NCI-H69 (cell line): ENCODE data around the gene AEBP1.

ENCODE experiments used
- DNase-seq: peaks from one replicate; lab custom pipeline; 2025; lab: John Stamatoyannopoulos, UW

AEBP1 gene

GRCh38 chr7:44085546-44085945 is 18.6 kb upstream of the AEBP1 start:
- no peak for DNase-seq

DNA sequence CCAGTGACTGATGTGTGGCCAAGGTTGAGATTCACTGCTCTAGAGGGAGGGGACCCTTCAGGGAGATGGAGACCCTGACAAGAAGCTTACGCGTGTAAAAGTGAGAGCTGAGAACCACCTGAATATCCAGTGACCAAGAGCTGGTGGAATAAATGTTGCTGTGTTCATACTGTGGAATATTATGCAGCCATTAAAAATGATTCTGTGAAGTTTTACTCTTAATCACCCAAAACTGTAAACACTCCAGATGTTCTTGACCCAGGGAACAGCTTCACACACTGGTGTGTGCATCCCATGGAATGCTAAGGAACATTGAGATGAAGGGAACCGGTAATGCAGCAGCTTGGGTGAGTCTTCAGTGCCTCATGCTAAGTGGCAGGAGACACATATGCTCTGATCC is 17.5 kb upstream of the AEBP1 start:
- no peak for DNase-seq

- DNase-seq, result no peak
Measured at GRCh38 chr7:44087911-44088838, 16.0 kb upstream of the AEBP1 start.

DNA sequence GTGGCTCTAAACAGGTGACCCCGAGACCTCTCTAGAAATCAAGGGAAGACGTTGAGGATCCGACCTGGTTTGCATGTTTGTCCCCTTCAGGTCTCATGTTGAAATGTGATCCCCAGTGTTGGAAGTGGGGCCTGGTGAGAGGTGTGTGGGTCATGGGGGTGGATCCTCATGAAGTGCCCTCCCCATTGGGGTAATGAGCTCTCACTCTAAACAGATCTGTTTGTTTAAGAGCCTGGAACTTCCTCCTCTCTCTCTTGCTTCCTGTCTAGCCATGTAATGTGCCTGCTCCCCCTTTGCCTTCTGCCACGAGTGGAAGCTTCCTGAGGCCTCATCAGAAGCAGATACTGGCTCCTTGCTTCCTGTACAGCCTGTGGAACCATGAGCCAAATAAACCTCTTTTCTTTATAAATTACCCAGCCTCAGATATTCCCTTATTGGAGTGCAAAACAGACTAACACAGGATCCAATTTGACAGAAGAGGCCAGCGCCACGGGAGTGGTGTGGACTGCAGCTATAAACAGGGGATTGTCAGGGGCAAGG is 11.0 kb upstream of the AEBP1 start:
- no peak for DNase-seq

GRCh38 chr7:44094365-44094764 is 9.8 kb upstream of the AEBP1 start:
- no peak for DNase-seq

DNA sequence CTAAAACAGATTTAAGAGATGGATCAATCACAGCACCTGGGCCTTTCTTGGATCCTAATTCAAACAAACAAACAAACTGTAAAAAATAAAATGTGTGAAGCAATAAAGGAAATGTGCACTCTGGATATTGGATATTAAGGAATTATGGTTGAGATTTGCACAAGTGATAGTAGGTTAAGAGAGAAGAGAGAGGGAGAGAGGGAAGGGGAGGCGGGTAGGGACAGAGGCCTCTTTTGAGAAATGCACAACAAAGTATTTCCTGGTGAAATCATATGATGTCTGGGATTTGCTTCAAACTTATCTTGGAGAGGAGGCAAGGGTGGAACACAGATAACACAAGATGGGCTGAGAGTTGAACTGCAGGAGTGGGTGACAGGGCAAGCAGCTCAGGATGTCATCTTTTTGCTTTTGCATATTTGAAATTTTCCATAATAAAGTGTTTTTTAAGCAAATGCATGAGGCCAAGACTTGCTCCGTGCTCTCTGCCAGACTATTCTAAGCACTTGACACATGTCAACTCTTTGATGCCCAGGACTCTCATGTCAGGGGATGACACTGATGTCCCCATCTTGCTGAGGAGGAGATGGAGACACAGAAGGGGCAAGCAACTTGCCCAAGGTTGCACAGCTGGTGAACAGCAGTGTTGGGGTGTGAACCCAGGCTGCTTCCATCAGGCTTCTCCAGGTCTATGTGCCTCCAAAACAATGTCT is 9.1 kb upstream of the AEBP1 start:
- DNase-seq, result no peak

- DNase-seq, result no peak
Measured at GRCh38 chr7:44095781-44096180, 8.4 kb upstream of the AEBP1 start.

- DNase-seq, result no peak
Measured at GRCh38 chr7:44096326-44096881, 7.7 kb upstream of the AEBP1 start.

DNA sequence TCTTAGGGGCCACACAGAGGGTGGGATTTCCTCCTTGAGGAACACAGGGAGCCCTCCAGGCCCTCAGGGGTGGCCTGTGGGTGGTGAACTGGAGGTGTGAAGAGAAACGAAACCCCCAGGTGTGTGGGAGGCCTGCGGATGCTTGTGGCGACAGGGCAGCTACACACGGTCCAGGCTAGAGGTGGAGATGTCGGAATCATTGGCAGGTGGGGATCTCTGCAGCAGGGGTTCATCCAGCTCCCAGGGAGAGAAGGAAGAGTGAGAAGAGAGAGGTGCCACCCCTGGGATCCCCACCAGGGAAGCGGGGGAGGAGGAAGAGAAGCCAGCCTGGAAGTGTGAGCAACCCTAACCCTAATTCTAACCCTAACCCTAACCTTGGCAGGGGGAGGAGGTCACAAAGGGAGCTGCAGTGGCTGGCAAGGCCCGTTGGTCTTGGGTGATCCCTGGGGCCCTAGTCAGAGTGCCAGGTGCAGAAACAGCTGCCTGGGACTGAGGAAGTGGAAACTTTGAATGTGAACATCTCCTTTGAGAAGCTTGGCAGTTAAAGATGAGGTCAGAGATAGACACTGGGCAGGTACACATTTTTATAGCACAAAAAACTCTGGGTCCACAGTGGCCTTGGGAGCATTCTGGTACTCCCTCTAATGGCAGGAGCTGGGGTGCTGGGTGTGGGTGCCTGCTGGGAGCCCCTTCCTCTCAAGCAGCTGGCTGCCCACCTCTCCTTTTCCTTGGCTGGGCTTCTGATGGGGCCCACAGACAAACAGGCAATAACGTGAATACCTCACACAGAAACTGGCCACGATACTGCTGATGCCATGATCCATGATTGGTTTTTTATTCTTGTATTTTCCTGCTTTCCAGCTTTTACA is 6.8 kb upstream of the AEBP1 start:
- no peak for DNase-seq

GRCh38 chr7:44098092-44099068 is 5.8 kb upstream of the AEBP1 start:
- DNase-seq, result no peak

GRCh38 chr7:44099669-44100068 is 4.5 kb upstream of the AEBP1 start:
- DNase-seq, result no peak

DNA sequence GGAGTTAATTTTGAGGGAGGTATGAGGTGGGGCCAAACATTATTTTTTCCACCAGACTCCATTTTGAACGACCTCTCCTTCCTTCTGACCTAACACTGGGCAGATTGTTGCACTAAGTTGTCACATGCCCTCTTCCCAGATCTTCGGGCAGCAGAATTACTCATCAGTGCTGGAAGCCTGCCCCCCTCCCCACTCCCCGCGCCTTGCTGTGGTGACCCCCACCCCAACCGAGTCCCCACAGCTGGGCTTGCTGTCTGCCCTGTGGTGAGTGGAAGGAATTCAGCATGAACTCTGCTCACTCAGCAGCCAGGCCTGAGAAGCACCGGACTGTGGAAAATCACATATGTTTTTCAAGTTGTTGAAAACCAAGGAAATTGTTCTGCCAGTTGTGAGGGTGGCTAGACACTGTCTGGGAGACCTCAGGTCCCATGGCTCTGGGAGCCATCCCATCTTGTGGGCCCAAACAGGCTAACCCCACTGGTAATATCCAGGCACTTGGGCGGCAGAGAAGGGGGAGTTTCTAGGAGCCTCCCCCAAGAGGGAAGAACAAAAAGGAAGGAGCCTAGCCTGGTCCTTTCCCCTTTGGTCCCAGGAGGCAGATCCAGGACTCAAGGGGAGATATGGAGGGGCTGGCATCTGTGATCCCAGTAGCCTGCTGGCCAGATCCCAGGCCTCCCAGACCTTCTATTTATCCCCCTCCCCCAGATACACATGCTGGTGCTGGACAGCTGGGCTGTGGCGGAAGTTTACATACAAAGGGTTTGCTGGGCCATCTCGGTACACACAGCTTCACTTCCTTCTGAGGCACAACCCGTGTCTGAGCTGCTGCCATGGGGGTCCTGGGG is 3.5 kb upstream of the AEBP1 start:
- DNase-seq, result no peak

DNA sequence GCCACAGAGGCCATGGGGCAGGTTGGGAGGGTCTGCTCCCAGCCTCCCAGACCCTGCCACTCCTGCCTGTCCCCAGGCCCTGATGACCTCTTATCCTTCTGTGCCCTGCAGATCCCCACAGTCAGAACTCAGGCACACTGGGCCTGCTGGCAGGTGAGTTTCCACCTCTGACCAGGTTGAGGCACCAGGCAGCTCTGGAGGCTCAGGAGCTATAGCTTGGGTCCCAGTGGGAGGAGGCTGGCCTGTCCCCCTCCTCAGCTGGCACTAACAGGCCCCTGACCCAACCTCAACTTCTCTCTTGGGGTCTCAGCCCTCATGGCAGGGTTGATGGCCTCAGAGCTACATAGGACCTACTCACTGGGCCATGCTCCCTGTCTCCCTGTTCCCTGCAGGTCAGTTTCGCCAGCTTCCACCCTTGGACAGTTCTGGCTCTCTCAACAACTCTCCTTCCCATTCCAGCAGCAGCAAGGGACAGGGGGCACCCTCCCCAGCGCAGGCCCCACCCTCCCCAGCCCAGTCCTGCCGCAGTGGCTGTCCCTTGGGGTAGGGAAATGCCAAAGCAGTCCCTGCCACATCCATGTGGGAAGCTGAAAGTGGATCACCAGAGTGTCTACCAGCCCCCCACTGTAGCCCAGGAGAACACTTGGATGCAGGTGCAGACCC is 2.7 kb upstream of the AEBP1 start:
- DNase-seq, result no peak

DNA sequence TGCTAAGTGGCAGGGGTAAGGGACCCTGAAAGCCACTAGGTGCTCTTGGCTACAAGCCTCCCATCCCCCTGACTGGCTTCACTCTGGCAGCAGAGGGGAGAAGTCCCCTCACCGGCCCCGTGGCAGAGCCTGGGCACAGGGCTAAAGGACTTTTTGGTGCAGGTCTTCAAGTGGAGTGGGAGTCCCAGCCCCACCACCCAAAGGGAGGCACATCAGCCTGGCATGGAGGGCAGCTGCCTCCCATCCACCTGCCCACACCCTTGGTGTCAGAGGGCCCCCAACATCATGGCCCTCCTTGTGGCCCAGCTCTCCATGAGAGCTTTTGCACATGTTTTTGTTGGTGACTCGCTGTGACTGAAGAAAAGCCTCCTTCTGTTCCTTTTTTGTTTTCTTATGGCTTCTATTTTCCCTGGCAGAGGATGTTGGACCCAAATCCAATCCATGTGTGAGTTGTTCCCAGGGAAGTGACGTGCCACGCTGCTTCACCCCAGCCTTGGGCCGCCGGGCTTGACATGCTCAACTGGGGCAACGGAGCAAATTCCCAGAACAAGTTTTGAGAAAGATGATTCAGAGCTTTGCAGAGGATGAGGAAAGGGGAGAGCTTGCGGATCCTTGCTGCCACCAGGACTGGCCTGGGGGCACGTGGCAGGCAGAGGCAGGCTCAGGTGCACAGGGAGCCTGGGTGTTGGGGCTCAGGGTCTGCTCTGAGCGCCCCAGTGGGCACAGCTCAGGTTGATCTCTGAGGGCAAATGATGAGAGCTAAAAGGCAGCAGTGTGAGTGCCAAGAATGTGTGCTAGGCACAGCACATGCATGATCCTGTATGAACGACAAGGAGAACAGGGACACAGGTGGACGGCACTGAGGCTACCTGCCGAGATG is 1.9 kb upstream of the AEBP1 start:
- no peak for DNase-seq

GRCh38 chr7:44102846-44103565 is 1.1 kb upstream of the AEBP1 start:
- no peak for DNase-seq

- DNase-seq, result no peak
Measured at GRCh38 chr7:44103566-44103922, 601 bp upstream of the AEBP1 start.
